ENCODE measurements around the gene VDAC1.

The VDAC1 gene

GRCh38 chr5:134000696-134001453 lies 3.9 kb downstream of the VDAC1 start:
- TF ChIP-seq CTCF (IDR thresholded peaks at IDR 0.05; ENCODE audit: borderline replicate concordance, extremely low read depth, low read length, poor library complexity, severe bottlenecking) (no peak), EZH2 (IDR thresholded peaks at IDR 0.05; ENCODE audit: borderline replicate concordance, low read depth, low read length, severe bottlenecking) (no peak)
- H3K4me1 ChIP-seq (ENCODE audit: insufficient read depth, low read length), result peaks cover 49% of the 10 kb centered on the region
- H3K27me3 ChIP-seq (ENCODE audit: insufficient read depth, low read length, poor library complexity), result no peaks in the 10 kb centered on the region
- H4K20me1 ChIP-seq (ENCODE audit: insufficient read depth, low read length), result peaks cover 66% of the 10 kb centered on the region
- no peak overlapping the region for H3K27ac ChIP-seq (ENCODE audit: low read length)
- ATAC-seq (ENCODE audit: insufficient read depth, low read depth) (no peak), DNase-seq (no peak)
- peaks cover 42% of the 10 kb centered on the region for H3K36me3 ChIP-seq (ENCODE audit: insufficient read depth, low read length)
- H3K4me3 ChIP-seq (ENCODE audit: low read depth in 1 of 2, low read length in 2 of 2), result 0 out of 4 replicates have a peak overlapping the region, but pooled peaks of 1 of the 2 experiments have one; percentile 2
- H3K79me2 ChIP-seq (ENCODE audit: insufficient read depth, low read length), result peaks cover 99% of the 10 kb centered on the region
- H3K9me3 ChIP-seq (ENCODE audit: insufficient read depth, low read length, severe bottlenecking), result no peaks in the 10 kb centered on the region
- no peak overlapping the region for H3K9ac ChIP-seq (ENCODE audit: low read depth, low read length)
- no peak overlapping the region for H2AFZ ChIP-seq (ENCODE audit: low read depth, low read length)
- peak overlapping the region; percentile 33; the same call in 1 of the 2 replicates for H3K4me2 ChIP-seq (ENCODE audit: insufficient read depth, low read length)

GRCh38 chr5:134000091-134000511 lies 4.7 kb downstream of the VDAC1 start:
- Histone ChIP-seq H2AFZ (ENCODE audit: low read depth, low read length) (no peak overlapping the region), H3K36me3 (ENCODE audit: insufficient read depth, low read length) (peaks cover 43% of the 10 kb centered on the region), H3K4me3 (ENCODE audit: low read depth in 1 of 2, low read length in 2 of 2) (no peak overlapping the region), H3K4me2 (ENCODE audit: insufficient read depth, low read length) (0 out of 2 replicates have a peak overlapping the region, but pooled peaks have one; percentile 4), H3K79me2 (ENCODE audit: insufficient read depth, low read length) (peaks cover 99% of the 10 kb centered on the region), H4K20me1 (ENCODE audit: insufficient read depth, low read length) (peaks cover 73% of the 10 kb centered on the region), H3K9ac (ENCODE audit: low read depth, low read length) (no peak overlapping the region), H3K27ac (ENCODE audit: low read length) (no peak overlapping the region), H3K9me3 (ENCODE audit: insufficient read depth, low read length, severe bottlenecking) (no peaks in the 10 kb centered on the region), H3K27me3 (ENCODE audit: insufficient read depth, low read length, poor library complexity) (no peaks in the 10 kb centered on the region), H3K4me1 (ENCODE audit: insufficient read depth, low read length) (peaks cover 43% of the 10 kb centered on the region)
- ATAC-seq (ENCODE audit: insufficient read depth, low read depth), result no peak
- DNase-seq, result no peak
- no peak for TF ChIP-seq EZH2 (IDR thresholded peaks at IDR 0.05; ENCODE audit: borderline replicate concordance, low read depth, low read length, severe bottlenecking)
- no peak for TF ChIP-seq CTCF (IDR thresholded peaks at IDR 0.05; ENCODE audit: borderline replicate concordance, extremely low read depth, low read length, poor library complexity, severe bottlenecking)

- H3K79me2 ChIP-seq (ENCODE audit: insufficient read depth, low read length), result peaks cover 100% of the 10 kb centered on the region
- H3K4me2 ChIP-seq (ENCODE audit: insufficient read depth, low read length), result no peak overlapping the region
- H3K4me3 ChIP-seq (ENCODE audit: low read depth in 1 of 2, low read length in 2 of 2), result no peak overlapping the region
- no peak overlapping the region for H2AFZ ChIP-seq (ENCODE audit: low read depth, low read length)
- no peak overlapping the region for H3K9ac ChIP-seq (ENCODE audit: low read depth, low read length)
- TF ChIP-seq EZH2 (IDR thresholded peaks at IDR 0.05; ENCODE audit: borderline replicate concordance, low read depth, low read length, severe bottlenecking) (no peak), CTCF (IDR thresholded peaks at IDR 0.05; ENCODE audit: borderline replicate concordance, extremely low read depth, low read length, poor library complexity, severe bottlenecking) (no peak)
- H3K27me3 ChIP-seq (ENCODE audit: insufficient read depth, low read length, poor library complexity), result no peaks in the 10 kb centered on the region
- H3K27ac ChIP-seq (ENCODE audit: low read length), result no peak overlapping the region
- H3K36me3 ChIP-seq (ENCODE audit: insufficient read depth, low read length), result peaks cover 43% of the 10 kb centered on the region
- H3K4me1 ChIP-seq (ENCODE audit: insufficient read depth, low read length), result peaks cover 43% of the 10 kb centered on the region
- H4K20me1 ChIP-seq (ENCODE audit: insufficient read depth, low read length), result peaks cover 86% of the 10 kb centered on the region
- no peaks in the 10 kb centered on the region for H3K9me3 ChIP-seq (ENCODE audit: insufficient read depth, low read length, severe bottlenecking)
- ATAC-seq (ENCODE audit: insufficient read depth, low read depth), result no peak
- DNase-seq, result no peak
Measured at GRCh38 chr5:133998807-133999206, 6.0 kb downstream of the VDAC1 start.
